Left lobe of liver (tissue), 2 donors: ENCODE measurements around the gene CCDC88C. TPM values are rescaled to one million over a fixed set of nuclear protein-coding genes. Genes with fewer than 3 reads are reported as not detected.
"Not testable (repeated sequence)": the region's sequence is repeated elsewhere in the genome, so short reads cannot be mapped to it uniquely, and the experiment has no call there.

Experiments
- ATAC-seq: fragments of 200-7000 bp; cut with Tn5 transposase; one replicate; pipeline ENCODE4 v1.9.1; 2020; ENCODE audit warnings: mild to moderate bottlenecking, moderate library complexity
- DNase-seq: peaks from one replicate; pipeline ENCODE4 v3.0.0-alpha.2; 2020; ENCODE audit warnings: low spot score
- total RNA-seq: library from RNA; stranded (reverse); gene quantifications from one replicate; pipeline ENCODE4 v1.2.1, GENCODE V29; 2021
- donor health status: DM: no; HTN: no; CAD: no; lungs with moderate emphysema.
- donor health status: DM: no; HTN: yes; CAD: no.

CCDC88C gene
- total RNA-seq, 1 donor from 2014 or later, result 4.1 TPM

DNA sequence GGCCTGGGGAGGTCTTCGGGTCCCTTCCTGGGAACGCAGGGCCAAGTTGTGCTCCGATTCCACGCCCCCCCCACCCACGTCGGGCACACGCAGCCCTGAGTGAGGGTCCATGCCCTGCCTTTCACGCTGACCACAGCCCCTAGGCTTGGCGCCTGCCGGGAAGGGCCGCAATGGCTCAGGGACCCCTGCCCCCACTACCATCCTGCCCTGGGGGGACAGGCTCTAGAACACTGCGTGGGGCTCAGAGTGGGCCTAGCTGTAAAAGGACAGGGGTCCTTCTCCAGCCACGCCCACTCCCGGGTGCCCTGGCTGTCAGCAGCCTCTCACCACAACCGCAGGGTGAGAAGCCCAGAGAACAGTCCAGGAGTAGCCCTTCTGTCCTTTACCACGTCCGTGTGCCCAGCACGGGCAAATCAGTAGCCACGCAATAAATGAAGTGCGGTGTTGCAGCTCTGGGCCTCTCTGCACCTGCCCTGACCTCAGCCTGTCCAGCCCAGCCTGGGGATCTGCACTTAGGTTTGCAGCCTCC lies 163.8 kb downstream of the CCDC88C start:
- peak; percentile 48 for ATAC-seq
- DNase-seq, result no peak

DNA sequence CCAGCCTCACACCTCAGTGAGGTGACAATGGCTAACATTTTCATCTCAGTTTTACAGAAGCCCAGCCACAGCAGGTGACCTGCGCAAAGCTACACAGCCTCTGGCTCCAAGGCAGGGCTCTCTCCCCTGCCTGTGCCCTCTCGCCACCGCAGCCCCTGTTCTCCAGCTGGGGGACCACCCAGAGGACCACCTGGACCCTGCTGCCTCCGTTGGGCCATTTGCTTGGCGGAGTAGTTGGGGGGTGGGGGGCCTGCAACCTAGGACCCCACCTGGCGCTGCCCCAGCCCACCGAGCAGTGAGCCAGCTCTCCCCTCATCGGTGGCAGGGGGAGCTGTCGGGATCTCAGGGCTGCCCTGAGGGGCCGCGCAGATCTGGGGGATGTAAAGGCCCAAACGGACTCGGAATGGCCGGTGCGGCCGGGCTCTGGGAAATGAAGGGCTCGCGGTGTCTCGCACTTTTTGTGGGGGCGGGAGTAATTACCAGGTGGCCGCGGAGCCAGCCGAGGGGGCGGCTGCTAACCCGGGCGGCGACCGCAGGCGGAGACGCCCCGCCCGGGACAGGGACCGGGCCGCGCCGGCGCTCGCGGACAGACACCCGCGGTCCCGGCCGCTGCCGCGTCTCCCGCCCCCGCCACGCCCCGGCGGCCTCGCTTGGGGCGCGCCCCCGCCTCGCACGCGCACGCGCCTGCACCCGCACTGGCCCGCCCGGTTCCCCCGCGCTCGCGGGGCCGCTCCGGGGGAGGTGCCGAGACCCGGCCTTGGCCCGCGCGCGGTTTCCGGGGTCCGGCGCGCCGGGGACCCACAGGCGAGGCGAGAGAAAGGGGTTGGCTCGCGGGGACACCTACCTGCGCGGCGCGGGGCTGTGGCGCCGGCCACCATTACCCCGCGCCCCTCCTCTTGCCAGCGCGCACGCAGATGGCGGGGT lies 164.5 kb downstream of the CCDC88C start:
- ATAC-seq, result peak; percentile 90
- no peak for DNase-seq

DNA sequence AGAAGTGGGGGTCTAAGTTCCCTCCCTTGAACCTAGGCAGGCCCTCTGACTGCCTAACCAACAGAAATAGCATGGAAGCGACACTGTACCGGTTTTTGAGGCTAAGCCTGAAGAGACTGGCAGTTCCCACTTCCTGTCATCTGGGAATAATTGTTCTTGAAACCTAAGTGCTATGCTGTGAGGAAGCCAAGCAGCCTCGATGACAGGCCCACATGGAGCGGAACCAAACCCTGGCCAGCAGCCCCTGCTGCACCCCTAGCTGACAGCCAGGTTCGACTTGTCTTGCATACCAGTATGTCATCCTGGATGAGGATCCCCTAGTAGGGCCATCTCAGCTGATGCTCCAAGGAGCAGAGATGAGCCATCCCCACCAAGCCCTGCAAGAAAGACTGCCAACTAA lies 166.7 kb downstream of the CCDC88C start:
- DNase-seq (no peak), ATAC-seq (no peak)

DNA sequence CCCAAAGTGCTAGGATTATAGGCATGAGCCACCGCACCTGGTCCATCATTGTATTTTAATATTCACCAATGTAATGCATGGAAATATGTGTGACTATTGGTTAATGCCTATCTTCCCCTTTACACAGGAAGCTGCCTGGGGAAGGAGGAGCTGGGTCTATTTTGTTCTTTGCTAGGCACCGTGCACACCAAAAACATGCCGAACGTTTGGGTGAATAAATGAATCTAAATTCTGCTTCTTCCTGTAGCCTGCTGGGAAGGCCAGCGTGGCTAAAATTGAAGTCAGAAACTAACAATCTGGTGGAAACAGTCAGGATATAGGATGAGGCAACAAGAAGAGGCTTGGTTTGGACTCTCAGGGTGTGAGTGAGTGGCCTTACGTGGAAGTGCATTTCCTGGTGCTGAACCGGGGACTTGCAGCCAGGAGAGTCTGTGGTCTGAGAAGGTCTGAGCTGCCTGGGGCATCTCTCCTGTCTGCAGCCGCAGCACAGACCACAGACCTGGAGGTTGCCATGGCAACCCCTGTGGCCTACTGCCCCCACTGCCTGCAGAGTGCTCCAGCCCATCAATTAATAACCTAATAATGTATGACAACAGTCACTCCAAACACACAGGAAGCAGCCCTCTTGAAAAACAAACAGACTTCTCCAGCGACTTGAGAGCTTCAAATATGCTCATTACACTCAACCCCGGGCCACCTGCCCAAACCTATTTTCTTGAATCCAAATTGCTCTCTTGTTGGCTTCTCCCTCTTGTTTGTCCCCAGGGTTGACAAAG lies 167.6 kb downstream of the CCDC88C start:
- ATAC-seq (no peak), DNase-seq (no peak)

DNA sequence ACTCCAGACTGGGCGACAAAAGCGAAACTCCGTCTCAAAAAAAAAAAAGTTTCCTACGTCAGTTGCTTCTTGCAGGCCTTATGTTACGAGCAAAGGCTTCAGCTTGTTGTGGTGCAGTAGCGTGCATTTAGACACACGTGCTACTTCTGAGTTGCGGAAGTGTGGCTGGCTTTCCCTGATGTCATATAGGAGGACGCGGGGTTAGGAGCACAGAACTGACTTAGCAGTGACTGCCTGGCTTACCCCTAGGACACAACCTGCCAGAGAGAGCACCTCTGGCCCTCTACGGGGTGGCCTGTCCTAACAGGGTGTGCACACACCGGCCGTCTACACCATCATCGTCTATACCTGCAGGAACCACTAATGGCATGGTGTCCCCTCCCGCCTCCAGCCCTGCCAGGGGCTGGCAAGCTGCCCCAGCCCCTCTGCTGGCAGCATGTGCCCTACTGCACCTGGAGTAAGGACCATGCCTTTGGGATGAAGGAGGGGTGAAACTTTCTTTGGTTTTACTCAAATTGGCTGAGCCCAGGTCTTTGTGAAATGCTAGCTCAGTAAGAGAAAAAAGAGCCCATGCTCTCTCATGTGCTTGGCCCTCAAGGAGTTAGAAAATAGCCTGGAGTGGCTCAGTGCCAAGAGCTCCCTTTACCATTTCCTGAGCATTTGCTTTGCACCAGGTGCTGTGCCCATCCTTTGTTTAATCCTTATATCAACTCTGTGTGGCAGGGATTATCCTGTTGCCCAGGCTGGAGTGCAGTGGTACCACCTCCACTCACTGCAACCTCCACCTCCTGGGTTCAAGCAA lies 171.4 kb downstream of the CCDC88C start:
- no peak for ATAC-seq
- no peak for DNase-seq

DNA sequence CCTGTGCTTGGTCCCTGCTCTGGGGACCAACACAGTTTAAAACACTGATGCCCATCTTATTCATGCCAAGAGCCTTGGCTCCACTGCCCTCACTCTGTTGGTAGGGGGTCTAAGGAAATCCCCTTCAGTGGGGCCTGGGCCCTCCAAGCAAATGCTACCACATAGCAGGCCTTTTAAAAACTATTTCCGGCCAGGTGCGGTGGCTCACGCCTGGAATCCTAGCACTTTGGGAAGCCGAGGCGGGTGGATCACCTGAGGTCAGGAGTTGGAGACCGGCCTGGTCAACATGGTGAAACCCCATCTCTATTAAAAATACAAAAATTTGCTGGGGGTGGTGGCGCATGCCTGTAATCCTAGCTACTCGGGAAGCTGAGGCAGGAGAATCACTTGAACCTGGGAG lies 172.0 kb downstream of the CCDC88C start:
- ATAC-seq, DNase-seq: not testable (repeated sequence)

DNA sequence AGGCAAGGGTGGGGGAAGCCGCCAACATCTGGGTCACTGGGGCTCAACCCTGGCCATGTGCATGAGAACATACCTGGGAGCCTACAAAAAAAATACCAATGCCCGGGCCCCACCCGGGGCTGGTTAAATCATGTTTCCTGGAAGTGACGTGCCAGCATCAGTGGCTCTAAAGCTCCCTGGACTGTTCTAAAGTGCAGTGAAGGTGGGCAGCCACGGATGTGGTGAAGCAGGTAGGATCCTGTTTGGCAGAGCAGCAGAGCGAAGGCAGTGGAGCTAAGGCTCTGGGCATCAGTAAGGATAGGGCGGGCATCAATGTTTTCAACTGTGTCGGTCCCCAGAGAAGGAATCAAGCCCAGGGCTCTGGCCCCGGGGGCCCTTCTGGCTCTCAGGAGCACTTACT lies 172.6 kb downstream of the CCDC88C start:
- ATAC-seq (no peak), DNase-seq (no peak)

DNA sequence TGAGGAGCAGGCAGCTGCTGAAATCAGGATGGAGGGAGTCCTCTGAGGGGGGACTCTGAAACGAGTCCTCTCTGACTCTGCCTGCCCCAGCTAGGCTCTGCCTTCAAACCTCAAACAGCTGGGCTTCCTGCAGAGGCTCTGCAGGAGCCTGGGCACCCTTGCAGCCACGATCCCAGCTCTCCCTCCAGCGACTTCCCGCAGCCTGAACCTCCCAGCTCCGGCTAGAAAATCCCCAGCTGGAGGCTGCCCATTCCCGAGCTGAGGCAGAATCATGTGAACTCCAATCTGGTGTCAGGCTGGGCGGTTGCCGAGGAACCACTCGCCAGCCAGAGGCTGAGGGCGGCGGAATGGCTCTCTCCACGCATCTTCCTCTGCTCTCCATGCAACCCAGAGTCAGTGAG lies 173.1 kb downstream of the CCDC88C start, which contains the start of gene GPR68:
Gene GPR68 (minus strand): TSS at position 204 of the 401 bp plus-strand sequence. CDS start 9,654 bp downstream, outside the sequence.
- ATAC-seq (peak; percentile 15), DNase-seq (no peak)

DNA sequence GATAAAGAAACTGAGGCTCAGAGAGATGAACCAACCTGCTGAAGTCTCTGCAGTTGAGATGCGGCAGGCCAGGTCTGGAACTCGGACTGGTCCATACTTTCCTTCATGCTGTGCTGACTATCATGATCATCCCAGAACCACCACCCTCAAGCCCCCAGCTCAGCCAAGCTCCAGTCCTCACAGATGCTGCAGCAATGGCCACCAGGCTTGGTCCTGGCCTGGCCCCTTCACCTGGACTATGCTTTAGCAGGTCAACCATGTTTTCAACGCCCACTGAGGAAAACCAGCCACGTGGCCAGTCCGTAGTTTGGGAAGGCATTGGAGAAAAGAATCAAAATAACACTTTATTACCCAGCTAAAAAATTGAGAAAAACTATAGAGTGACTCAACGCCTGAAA lies 174.5 kb downstream of the CCDC88C start:
- DNase-seq (no peak), ATAC-seq (no peak)

DNA sequence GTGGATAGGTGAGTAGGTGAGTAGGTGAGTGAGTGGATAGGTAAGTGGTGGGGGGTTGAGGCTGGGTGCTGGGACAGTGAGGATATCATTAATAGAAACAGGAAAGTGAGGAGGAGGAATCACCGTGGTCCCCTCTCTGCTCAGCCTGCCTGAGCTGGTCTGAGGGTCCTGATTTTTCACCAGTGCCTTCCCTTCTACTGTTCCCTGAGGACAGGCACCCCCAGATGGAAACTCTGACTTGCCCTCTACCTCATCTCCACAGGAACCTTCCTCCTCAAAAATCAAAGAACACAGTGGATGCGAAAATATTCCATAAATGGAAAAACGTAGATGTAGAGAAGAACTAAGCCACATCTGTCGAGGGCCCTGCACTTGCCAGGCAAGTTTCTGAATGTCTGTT lies 175.0 kb downstream of the CCDC88C start:
- DNase-seq (no peak), ATAC-seq (no peak)

DNA sequence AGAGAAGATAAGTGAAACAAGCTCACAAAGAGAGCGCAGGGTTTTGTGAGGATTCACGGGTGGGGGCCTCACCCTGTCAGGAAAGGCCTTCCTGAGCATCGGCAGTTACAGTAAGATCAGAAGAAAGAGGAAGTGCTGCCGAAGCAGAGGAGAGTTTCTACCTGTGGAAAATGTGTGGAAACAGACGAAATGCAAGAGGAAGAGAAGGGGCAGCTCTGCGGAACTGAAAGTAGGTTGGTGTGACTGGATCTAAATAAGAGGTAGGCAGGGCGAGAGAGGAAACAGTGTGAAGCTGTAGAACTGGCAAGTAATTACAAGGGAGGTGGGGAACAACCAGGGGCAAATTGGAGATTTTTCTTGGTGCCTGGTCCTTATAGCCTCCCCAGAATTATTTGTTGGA lies 175.8 kb downstream of the CCDC88C start:
- DNase-seq, result no peak
- ATAC-seq, result no peak

DNA sequence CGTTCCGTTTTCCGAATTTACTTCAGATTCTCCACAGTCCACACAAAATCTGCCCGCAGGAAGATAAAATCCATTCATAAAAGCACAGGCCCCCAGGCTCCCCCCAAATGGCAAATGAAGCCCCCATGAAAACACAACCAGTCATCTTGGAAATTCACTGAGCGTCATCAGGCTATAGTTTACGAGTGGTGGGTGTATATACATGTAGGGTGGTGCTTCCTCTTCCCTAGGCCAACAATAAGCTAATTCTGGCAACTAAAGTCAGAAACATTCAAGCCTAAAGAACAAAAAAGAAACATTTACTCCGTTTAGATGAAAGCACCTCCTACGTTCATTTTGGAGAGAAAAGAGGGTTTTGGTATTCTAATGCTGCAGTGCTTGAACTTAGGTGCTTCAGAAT lies 179.0 kb downstream of the CCDC88C start:
- DNase-seq, result no peak
- no peak for ATAC-seq

DNA sequence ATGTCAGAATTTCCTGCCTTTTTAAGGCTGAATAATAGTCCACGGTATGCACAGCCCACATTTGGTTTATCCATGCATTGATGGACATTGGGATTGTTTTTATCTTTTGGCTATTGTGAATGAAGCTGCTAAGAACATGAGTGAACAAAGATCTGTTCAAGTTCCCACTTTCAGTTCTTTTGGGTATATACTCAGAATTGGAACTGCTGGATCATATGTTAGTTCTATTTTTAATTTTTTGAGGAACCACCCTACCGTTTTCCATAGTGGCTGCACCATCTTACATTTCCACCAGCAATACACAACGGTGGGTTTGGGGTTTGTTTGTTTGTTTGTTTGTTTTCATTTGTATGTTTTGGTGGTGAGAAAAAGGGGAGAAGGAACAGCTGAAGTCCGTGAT lies 179.5 kb downstream of the CCDC88C start:
- DNase-seq (no peak), ATAC-seq (no peak)

DNA sequence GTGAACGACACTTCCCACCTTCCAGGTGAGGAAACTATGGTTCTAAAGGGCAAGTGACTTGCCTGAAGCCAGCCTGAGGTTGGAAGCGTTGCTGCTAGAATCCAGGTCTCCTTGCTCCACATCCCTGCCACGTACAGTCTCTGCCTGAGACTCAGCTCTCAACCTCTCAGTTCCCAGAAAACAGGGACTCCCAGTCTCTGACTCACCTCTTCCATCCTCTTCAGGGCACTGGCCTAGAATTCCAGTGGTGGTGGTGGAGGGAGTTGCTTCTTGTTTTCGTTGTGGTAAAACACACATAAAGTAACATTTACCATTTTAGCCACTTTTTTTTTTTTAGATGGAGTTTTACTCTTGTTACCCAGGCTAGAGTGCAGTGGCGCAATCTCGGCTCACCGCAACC lies 180.4 kb downstream of the CCDC88C start:
- DNase-seq (no peak), ATAC-seq (no peak)

DNA sequence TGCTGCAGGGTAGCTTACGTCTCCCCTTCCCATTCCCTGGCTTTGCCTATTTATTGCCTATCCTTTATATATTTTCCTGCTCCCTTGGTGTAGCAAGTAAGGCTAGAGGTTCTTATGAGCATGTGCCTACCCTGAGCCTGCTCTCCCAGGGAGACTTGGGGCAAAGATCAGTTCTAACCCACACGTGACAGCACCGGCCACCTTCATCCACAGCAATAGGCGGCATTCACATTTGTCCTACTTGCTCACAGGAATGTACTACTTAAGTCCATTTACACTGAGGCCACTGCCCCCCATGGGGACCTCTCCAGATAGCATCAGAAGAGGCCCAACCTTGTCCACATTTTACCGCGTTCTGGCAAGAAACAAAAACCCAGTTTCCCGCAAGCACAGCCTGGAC lies 181.8 kb downstream of the CCDC88C start:
- no peak for ATAC-seq
- DNase-seq, result no peak

DNA sequence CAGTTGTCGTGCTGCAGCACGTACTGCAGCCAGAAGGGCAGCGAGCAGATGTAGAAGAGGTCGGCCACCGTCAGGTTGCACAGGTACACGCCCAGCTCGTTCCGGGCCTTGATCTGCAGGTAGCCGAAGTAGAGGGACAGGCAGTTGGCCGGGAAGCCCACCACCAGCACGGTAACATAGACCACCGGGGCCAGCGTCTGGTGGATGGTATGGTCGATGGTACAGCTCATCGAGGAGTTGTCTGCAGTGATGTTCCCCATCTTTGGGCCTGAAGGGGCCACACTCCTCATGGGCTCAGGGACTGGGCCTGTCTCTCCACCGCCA lies 182.9 kb downstream of the CCDC88C start:
- ATAC-seq (no peak), DNase-seq (no peak)

DNA sequence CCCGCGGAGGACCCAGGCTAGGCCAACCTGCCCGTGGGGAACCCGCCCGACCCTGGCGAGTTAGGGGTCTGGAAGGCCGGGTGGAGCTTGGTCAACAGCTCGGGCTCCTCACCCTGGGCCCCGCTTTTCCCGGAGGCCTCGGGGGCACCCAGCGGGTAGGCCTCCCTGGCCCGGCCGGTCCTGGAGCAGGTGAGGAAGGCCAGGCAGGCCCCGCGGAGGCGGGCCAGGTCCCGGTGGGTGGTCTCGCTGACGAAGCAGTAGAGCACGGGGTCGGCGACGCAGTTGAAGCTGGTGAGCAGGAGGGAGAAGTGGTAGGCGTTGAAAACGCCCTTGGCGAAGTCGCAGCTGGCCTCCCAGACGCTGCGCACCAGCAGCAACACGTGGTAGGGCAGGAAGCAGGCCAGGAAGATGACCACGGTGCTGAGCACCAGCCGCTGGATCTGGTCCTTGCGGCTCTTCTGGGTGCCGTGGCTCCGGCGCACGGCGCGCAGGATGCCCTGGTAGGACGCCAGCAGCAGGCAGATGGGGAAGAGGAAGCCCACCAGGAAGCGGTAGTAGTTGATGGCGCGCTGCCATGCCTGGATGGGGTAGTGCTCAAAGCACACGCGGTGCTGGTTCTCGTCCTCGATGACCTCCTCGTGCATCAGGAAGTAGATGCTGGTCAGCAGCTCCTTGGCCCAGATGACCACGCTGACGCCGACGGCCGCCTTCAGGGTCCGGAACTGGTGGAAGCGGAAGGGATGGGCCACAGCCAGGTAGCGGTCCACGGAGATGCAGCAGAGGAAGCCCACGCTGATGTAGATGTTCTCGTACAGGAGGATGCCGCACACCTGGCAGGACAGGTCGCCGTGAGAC lies 183.5 kb downstream of the CCDC88C start:
- no peak for DNase-seq

DNA sequence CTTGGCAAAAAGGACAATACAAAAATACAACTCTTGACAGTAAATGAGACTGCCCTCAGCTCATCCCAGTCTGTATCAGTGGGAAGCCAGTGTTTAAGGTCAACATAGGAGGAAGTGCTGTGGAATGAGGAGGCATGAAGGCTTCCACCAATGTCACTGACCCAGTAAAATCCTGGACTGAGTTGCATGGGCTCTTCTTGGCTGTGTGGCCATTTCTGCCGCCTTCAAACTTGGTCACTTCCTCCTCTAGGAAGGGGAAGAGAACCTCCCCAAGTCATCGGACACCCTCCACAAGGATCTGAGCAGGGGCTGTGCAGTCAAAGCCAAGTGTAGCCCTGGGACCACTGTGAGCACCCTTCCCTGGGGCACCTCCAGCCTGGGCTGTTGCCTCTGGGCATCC lies 185.0 kb downstream of the CCDC88C start:
- ATAC-seq (peak; percentile 24), DNase-seq (no peak)

More for the DNA sequence above, 183.5 kb downstream of the CCDC88C start:
- peak; percentile 9 for ATAC-seq

DNA sequence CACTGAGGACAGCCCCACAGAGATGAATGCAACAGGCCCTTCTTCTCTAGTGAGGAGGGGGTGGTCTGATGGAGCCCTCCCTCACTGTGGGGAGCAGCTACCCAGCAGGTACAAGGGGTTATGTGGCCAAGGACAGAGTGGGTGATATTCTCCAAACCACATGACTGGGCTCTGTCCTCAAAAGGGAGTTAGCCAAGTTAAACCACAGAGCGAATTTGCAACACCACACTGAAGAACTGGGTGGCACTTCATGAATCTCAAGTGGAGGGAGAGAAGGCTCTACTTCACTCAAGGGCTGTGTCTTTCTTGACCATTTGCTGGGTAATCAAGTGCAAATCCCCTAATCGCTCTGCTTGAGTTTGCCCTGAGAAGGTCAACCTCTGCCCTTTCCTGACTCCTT lies 185.6 kb downstream of the CCDC88C start:
- ATAC-seq (no peak), DNase-seq (no peak)

DNA sequence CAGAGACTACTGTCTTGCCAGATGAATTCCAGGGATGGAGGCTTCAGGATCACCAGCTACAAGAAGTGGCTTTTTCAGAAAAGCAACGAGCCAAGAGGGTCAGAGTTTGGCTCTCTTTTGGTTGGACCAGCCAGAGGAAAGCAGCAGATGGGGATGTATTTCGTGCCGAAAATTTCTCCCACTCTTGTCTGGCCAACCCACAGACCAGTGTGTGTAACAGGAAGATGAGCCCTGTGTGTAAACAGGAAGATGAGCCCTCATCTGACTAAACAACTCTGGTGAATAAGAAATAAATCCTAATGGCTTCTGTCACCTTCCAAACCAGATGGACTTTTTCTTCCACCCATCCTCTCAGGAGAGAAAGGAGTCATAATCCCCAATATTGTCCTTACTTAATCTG lies 186.2 kb downstream of the CCDC88C start:
- DNase-seq (no peak), ATAC-seq (no peak)
